ENCODE results near the gene SPX. TPM values are rescaled to one million over a fixed set of nuclear protein-coding genes. Genes with fewer than 3 reads are reported as not detected.
A peak's percentile ranks its signal among the peaks of the same experiment; 100 is the strongest.

SPX gene
- total RNA-seq, 1 donor from 2014 or later: 4.0 TPM

DNA sequence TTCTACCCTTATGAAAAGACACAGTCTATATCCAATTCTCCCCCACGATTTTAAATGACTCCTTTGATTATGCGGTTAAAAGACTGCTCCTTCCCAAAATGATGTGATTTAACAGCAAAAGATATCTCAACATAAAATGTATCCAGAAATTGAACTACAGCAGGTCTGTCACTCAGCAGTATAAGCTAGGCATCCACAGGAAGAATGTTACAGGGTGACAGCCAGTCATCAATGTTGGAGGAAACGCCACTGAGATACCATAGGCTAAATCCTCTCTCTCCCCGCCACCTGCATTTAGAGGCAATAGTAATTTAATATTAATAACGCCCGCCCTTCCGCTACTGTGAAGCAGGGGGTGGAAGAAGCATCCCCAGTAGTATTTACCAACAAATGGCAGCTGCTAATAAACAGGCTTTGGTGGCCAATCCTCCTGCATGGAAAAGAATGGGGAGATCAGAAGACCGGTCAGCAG is 25.3 kb upstream of the SPX start:
- no peaks in the 10 kb centered on the region for H3K9me3 ChIP-seq (ENCODE audit: low read depth)
- Mint-ChIP-seq H3K4me3 (no peak overlapping the region), H3K36me3 (peaks cover 6% of the 10 kb centered on the region), H3K27me3 (ENCODE audit: insufficient read depth, low read depth) (no peaks in the 10 kb centered on the region), H3K9me3 (no peaks in the 10 kb centered on the region), H3K4me1 (peaks cover 17% of the 10 kb centered on the region), H3K27ac (no peak overlapping the region)
- H4K20me1 ChIP-seq (ENCODE audit: low read depth): peaks cover 18% of the 10 kb centered on the region
- peak overlapping the region; percentile 86 for H3K4me2 ChIP-seq
- H3F3A ChIP-seq (ENCODE audit: low read depth): peaks cover 11% of the 10 kb centered on the region
- H3K79me2 ChIP-seq (ENCODE audit: low read depth): peaks cover 63% of the 10 kb centered on the region
- peaks cover 4% of the 10 kb centered on the region for H3K36me3 ChIP-seq
- no peaks in the 10 kb centered on the region for H3K27me3 ChIP-seq
- TF ChIP-seq EZH2 (IDR thresholded peaks at IDR 0.05): no peak
- TF ChIP-seq, protein P1, sequence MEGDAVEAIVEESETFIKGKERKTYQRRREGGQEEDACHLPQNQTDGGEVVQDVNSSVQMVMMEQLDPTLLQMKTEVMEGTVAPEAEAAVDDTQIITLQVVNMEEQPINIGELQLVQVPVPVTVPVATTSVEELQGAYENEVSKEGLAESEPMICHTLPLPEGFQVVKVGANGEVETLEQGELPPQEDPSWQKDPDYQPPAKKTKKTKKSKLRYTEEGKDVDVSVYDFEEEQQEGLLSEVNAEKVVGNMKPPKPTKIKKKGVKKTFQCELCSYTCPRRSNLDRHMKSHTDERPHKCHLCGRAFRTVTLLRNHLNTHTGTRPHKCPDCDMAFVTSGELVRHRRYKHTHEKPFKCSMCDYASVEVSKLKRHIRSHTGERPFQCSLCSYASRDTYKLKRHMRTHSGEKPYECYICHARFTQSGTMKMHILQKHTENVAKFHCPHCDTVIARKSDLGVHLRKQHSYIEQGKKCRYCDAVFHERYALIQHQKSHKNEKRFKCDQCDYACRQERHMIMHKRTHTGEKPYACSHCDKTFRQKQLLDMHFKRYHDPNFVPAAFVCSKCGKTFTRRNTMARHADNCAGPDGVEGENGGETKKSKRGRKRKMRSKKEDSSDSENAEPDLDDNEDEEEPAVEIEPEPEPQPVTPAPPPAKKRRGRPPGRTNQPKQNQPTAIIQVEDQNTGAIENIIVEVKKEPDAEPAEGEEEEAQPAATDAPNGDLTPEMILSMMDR (IDR thresholded peaks at IDR 0.05): no peak
- H3K9ac ChIP-seq: peak overlapping the region; percentile 62
- H3K4me3 ChIP-seq: peak overlapping the region; percentile 77
- DNase-seq (ENCODE audit: low spot score): no peak
- H3K4me1 ChIP-seq: peaks cover 25% of the 10 kb centered on the region
- peak overlapping the region; percentile 65 for H2AFZ ChIP-seq (replicated peaks)
- peak overlapping the region; percentile 60 for H3K27ac ChIP-seq

GRCh38 chr12:21501258-21502163 is 24.6 kb upstream of the SPX start, which contains the start of the genes GOLT1B and RECQL:
Gene GOLT1B (plus strand): TSS chr12:21501789. CDS start chr12:21501924, 135 bp downstream.
Gene RECQL (minus strand): TSS chr12:21501635. CDS start chr12:21499570, 2,065 bp downstream.
- peak; percentile 97 for DNase-seq (ENCODE audit: low spot score)
- peak within 1 kb of the TSS; percentile 99 for H3K4me2 ChIP-seq
- peak within 1 kb of the TSS; percentile 77 for H3K4me3 ChIP-seq
- H3K79me2 ChIP-seq (ENCODE audit: low read depth): peaks cover 70% of the 10 kb centered on the region
- no peak within 1 kb of the TSS for H3K27ac Mint-ChIP-seq
- H3K27me3 ChIP-seq: no peaks in the 10 kb centered on the region
- peaks cover 11% of the 10 kb centered on the region for H3F3A ChIP-seq (ENCODE audit: low read depth)
- no peaks in the 10 kb centered on the region for H3K9me3 Mint-ChIP-seq
- H3K9ac ChIP-seq: peak within 1 kb of the TSS; percentile 88
- peaks cover 25% of the 10 kb centered on the region for H3K4me1 ChIP-seq
- peak; percentile 36 for TF ChIP-seq EZH2 (IDR thresholded peaks at IDR 0.05)
- TF ChIP-seq, protein P1 (IDR thresholded peaks at IDR 0.05): no peak
- TF ChIP-seq EZH2phosphoT487 (IDR thresholded peaks at IDR 0.05): no peak
- H3K36me3 Mint-ChIP-seq: peaks cover 6% of the 10 kb centered on the region
- no peaks in the 10 kb centered on the region for H3K9me3 ChIP-seq (ENCODE audit: low read depth)
- peak within 1 kb of the TSS; percentile 77 for H2AFZ ChIP-seq (replicated peaks)
- no peak within 1 kb of the TSS for H3K4me3 Mint-ChIP-seq
- peaks cover 18% of the 10 kb centered on the region for H4K20me1 ChIP-seq (ENCODE audit: low read depth)
- peaks cover 4% of the 10 kb centered on the region for H3K36me3 ChIP-seq
- peak within 1 kb of the TSS; percentile 83 for H3K27ac ChIP-seq
- no peaks in the 10 kb centered on the region for H3K27me3 Mint-ChIP-seq (ENCODE audit: insufficient read depth, low read depth)
- H3K4me1 Mint-ChIP-seq: peaks cover 17% of the 10 kb centered on the region

DNA sequence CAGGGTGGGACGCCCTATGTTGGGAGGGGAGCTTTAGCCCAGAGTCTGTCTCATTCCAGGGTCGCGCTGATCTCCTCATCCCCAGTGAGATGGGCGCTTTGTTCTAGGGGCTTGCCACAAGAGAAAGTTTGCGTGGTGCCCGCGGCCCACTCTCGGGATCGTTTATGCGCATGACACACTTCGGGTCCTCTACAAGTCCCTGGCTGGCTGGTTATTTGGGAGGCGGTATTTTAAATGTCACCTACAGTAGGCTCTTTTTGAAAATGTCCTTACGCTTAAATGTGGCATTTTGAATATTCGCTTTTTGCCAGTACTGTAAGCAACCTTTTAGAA is 24.0 kb upstream of the SPX start:
- Mint-ChIP-seq H3K9me3 (no peaks in the 10 kb centered on the region), H3K4me1 (peaks cover 17% of the 10 kb centered on the region), H3K27ac (no peak overlapping the region), H3K36me3 (peaks cover 6% of the 10 kb centered on the region), H3K4me3 (no peak overlapping the region), H3K27me3 (ENCODE audit: insufficient read depth, low read depth) (no peaks in the 10 kb centered on the region)
- peak overlapping the region; percentile 83 for H3K27ac ChIP-seq
- peak overlapping the region; percentile 77 for H2AFZ ChIP-seq (replicated peaks)
- no peaks in the 10 kb centered on the region for H3K27me3 ChIP-seq
- H3F3A ChIP-seq (ENCODE audit: low read depth): peaks cover 11% of the 10 kb centered on the region
- peaks cover 25% of the 10 kb centered on the region for H3K4me1 ChIP-seq
- DNase-seq (ENCODE audit: low spot score): no peak
- TF ChIP-seq, protein P1 (IDR thresholded peaks at IDR 0.05): no peak
- no peak for TF ChIP-seq EZH2phosphoT487 (IDR thresholded peaks at IDR 0.05)
- no peak for TF ChIP-seq EZH2 (IDR thresholded peaks at IDR 0.05)
- H4K20me1 ChIP-seq (ENCODE audit: low read depth): peaks cover 19% of the 10 kb centered on the region
- H3K36me3 ChIP-seq: peaks cover 4% of the 10 kb centered on the region
- no peaks in the 10 kb centered on the region for H3K9me3 ChIP-seq (ENCODE audit: low read depth)
- peak overlapping the region; percentile 99 for H3K4me2 ChIP-seq
- peak overlapping the region; percentile 77 for H3K4me3 ChIP-seq
- H3K9ac ChIP-seq: peak overlapping the region; percentile 88
- peaks cover 76% of the 10 kb centered on the region for H3K79me2 ChIP-seq (ENCODE audit: low read depth)

Data from neural progenitor cell (in vitro differentiated cells).